ENCODE results near the gene PTPRN2.

DNA sequence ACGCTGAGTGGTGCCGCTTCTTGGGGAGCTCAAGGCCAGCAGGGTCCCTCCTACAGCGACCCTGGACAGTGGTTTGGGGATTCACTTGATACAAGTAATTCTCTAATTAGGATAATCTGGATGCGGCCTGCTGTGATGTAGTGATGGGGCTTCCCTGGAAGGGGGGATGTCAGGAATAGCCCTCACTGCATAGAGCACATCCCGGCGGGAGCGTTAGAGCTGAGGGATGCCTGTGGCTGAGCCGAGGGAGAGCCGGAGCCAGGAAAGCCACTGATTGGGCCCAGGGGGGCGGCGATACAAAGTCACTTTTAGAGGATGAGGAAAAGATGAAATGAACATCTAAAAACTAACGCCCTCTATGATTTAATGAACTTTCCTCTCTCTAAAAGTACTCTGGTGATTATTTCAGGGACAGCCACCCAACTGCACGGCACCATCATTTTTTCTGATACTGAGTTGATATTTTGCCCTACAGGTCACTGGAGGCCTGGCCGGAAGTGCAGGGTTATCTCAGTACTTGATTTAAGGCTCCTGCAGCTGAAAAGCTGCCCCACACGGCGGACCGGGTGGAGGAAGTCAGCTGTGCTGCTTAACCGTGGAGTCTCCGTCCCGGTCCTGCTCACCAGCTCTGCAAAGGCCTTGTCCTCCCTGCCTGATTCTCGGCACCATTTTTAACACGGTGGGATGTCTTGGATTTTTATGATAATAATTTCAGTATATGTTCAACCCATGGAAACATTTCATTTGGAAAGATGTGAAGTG lies 732.0 kb downstream of the PTPRN2 start:
- TF ChIP-seq PKNOX1 (IDR thresholded peaks at IDR 0.05) (no peak), HDGF (IDR thresholded peaks at IDR 0.05; ENCODE audit: borderline replicate concordance) (no peak), FOXM1 (IDR thresholded peaks at IDR 0.05; ENCODE audit: borderline replicate concordance) (no peak), FOXK2 (IDR thresholded peaks at IDR 0.05) (no peak), TARDBP (IDR thresholded peaks at IDR 0.05) (no peak), SUZ12 (IDR thresholded peaks at IDR 0.05) (no peak)
